ENCODE measurements around the gene CYP8B1.

The CYP8B1 gene

DNA sequence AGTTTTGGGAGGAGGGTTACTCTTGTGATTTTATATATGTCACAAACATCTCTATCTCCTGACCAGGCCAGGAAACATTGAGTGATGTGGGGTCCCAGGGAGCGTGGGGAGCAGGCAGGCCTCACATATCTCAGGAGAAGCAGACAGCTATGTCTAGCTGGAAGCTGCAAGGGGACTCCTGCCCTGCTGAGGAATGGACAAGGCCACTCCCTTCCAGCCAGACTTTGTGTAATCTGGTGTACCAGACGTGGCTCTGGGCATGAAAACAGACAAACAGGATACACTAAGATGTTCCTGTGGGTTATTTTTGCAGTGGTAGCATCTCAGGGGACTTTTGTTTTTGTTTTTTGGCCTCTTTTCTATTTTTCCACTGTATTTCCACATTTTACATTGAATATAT, 23.2 kb downstream of the CYP8B1 start (continued):
- TF ChIP-seq, protein P1, sequence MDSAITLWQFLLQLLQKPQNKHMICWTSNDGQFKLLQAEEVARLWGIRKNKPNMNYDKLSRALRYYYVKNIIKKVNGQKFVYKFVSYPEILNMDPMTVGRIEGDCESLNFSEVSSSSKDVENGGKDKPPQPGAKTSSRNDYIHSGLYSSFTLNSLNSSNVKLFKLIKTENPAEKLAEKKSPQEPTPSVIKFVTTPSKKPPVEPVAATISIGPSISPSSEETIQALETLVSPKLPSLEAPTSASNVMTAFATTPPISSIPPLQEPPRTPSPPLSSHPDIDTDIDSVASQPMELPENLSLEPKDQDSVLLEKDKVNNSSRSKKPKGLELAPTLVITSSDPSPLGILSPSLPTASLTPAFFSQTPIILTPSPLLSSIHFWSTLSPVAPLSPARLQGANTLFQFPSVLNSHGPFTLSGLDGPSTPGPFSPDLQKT (IDR thresholded peaks at IDR 0.05; ENCODE audit: borderline replicate concordance, low read depth, low read length): no peak
- TF ChIP-seq GLI2 (tag by site-specific recombination; IDR thresholded peaks at IDR 0.05; ENCODE audit: borderline replicate concordance, low read depth): no peak

DNA sequence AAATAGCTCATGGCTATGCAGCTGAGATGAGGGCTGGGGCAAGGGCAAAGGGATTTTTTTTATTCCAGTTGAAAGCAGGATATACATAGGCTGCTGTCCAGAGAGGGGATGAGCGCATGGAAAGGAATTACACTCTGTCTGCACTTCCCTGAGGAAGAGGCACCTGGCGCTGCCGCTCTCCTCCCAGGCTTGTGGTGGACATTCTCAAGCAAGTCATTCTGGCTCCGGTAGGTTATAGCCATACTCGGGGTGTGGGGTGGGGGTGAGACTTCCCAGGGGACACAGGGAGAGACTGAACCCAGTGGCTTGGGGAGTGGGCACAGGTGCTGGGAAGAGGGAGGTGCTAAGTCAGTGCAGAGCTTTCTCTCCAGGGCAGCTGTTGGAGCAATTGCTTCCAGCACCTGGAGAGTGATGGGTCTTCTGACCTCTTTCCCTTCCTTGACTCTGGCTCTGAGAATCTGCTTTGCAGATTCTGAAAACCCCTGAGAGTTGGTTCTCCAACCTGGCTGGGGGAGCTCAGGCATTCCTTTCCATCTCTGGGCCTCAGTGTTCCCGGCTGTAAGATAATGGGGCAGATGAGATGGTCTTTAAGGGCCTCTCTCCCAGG, 24.3 kb downstream of the CYP8B1 start:
- no peaks in the 10 kb centered on the region for H3K9me3 ChIP-seq (ENCODE audit: control insufficient read depth, insufficient read depth, low read depth, low read length)
- no peaks in the 10 kb centered on the region for H3K4me1 ChIP-seq (ENCODE audit: control insufficient read depth, insufficient read depth, low read length)
- POLR2A ChIA-PET: interaction anchor here (0.5 kb wide), 1 partner anchor 70 kb away, joined by 3 read pairs; no protein-coding TSS in a partner anchor
- no peaks in the 10 kb centered on the region for H3K36me3 ChIP-seq (ENCODE audit: control insufficient read depth in 2 of 2, insufficient read depth in 1 of 2, low read length in 2 of 2)
- CTCF ChIA-PET: interaction anchor here (1.6 to 1.9 kb wide), 2 partner anchors 12 to 21 kb away, joined by 6 to 8 read pairs; no protein-coding TSS in a partner anchor
- no peak overlapping the region for H3K4me3 ChIP-seq (ENCODE audit: low read depth, low read length)
- H3K27ac ChIP-seq (ENCODE audit: extremely low read depth, low read depth, low read length): no peak overlapping the region
- TF ChIP-seq ZNF302 (tag by site-specific recombination; IDR thresholded peaks at IDR 0.05; ENCODE audit: low read depth) (no peak), OVOL3 (tag by site-specific recombination; IDR thresholded peaks at IDR 0.05) (no peak), ZBTB48 (tag by site-specific recombination; IDR thresholded peaks at IDR 0.05) (no peak), ZNF677 (tag by site-specific recombination; IDR thresholded peaks at IDR 0.05) (no peak), ZNF155 (tag by site-specific recombination; IDR thresholded peaks at IDR 0.05) (no peak), ZNF133 (tag by site-specific recombination; IDR thresholded peaks at IDR 0.05) (no peak), ZNF837 (tag by site-specific recombination; IDR thresholded peaks at IDR 0.05) (no peak)

DNA sequence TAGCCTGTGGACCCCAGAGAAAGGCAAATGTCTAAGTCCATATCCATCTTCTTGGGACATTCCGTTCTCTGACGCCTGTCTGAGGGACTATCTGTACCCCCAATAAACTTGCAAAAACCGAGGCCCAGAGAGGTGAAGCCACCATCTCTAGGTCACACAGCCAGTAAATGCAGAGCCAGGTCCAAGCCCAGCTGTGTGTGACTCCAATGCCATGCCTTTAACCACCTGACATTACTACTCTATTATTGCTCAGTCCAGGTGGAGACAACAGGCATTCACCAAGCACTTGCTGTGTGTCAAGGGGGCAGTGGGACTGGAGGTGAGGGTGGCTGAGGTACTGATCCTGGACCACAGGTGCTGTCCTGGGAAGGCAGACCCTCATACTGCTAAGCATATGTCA, 25.4 kb downstream of the CYP8B1 start:
- TF ChIP-seq, protein P2, sequence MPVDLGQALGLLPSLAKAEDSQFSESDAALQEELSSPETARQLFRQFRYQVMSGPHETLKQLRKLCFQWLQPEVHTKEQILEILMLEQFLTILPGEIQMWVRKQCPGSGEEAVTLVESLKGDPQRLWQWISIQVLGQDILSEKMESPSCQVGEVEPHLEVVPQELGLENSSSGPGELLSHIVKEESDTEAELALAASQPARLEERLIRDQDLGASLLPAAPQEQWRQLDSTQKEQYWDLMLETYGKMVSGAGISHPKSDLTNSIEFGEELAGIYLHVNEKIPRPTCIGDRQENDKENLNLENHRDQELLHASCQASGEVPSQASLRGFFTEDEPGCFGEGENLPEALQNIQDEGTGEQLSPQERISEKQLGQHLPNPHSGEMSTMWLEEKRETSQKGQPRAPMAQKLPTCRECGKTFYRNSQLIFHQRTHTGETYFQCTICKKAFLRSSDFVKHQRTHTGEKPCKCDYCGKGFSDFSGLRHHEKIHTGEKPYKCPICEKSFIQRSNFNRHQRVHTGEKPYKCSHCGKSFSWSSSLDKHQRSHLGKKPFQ (tag by site-specific recombination; IDR thresholded peaks at IDR 0.05): no peak
- TF ChIP-seq, protein P3, sequence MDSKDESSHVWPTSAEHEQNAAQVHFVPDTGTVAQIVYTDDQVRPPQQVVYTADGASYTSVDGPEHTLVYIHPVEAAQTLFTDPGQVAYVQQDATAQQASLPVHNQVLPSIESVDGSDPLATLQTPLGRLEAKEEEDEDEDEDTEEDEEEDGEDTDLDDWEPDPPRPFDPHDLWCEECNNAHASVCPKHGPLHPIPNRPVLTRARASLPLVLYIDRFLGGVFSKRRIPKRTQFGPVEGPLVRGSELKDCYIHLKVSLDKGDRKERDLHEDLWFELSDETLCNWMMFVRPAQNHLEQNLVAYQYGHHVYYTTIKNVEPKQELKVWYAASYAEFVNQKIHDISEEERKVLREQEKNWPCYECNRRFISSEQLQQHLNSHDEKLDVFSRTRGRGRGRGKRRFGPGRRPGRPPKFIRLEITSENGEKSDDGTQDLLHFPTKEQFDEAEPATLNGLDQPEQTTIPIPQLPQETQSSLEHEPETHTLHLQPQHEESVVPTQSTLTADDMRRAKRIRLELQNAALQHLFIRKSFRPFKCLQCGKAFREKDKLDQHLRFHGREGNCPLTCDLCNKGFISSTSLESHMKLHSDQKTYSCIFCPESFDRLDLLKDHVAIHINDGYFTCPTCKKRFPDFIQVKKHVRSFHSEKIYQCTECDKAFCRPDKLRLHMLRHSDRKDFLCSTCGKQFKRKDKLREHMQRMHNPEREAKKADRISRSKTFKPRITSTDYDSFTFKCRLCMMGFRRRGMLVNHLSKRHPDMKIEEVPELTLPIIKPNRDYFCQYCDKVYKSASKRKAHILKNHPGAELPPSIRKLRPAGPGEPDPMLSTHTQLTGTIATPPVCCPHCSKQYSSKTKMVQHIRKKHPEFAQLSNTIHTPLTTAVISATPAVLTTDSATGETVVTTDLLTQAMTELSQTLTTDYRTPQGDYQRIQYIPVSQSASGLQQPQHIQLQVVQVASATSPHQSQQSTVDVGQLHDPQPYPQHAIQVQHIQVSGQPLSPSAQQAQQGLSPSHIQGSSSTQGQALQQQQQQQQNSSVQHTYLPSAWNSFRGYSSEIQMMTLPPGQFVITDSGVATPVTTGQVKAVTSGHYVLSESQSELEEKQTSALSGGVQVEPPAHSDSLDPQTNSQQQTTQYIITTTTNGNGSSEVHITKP (tag by site-specific recombination; IDR thresholded peaks at IDR 0.05): no peak
- no peak for TF ChIP-seq ZNF211 (tag by site-specific recombination; IDR thresholded peaks at IDR 0.05; ENCODE audit: low read depth)
- TF ChIP-seq, protein P4, sequence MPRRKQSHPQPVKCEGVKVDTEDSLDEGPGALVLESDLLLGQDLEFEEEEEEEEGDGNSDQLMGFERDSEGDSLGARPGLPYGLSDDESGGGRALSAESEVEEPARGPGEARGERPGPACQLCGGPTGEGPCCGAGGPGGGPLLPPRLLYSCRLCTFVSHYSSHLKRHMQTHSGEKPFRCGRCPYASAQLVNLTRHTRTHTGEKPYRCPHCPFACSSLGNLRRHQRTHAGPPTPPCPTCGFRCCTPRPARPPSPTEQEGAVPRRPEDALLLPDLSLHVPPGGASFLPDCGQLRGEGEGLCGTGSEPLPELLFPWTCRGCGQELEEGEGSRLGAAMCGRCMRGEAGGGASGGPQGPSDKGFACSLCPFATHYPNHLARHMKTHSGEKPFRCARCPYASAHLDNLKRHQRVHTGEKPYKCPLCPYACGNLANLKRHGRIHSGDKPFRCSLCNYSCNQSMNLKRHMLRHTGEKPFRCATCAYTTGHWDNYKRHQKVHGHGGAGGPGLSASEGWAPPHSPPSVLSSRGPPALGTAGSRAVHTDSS (tag by site-specific recombination; IDR thresholded peaks at IDR 0.05): no peak
- no peak for TF ChIP-seq ZNF626 (tag by site-specific recombination; IDR thresholded peaks at IDR 0.05)
- TF ChIP-seq ZNF76 (tag by site-specific recombination; IDR thresholded peaks at IDR 0.05; ENCODE audit: borderline replicate concordance, low read depth): no peak
- ChIA-PET POLR2A (no interaction called here), CTCF (interaction anchor here (1.3 kb wide), 1 partner anchor 11 kb away, joined by 7 read pairs; no protein-coding TSS in a partner anchor)
- Histone ChIP-seq H3K4me1 (ENCODE audit: control insufficient read depth, insufficient read depth, low read length) (no peaks in the 10 kb centered on the region), H3K36me3 (ENCODE audit: control insufficient read depth in 2 of 2, insufficient read depth in 1 of 2, low read length in 2 of 2) (no peaks in the 10 kb centered on the region), H3K27ac (ENCODE audit: extremely low read depth, low read depth, low read length) (no peak overlapping the region), H3K9me3 (ENCODE audit: control insufficient read depth, insufficient read depth, low read depth, low read length) (no peaks in the 10 kb centered on the region), H3K4me3 (ENCODE audit: low read depth, low read length) (no peak overlapping the region)
